ENCODE measurements around the gene MAP9. TPM values are rescaled to one million over a fixed set of nuclear protein-coding genes. Genes with fewer than 3 reads are reported as not detected.
"Not testable (repeated sequence)": the region's sequence is repeated elsewhere in the genome, so short reads cannot be mapped to it uniquely, and the experiment has no call there.

MAP9 gene
- total RNA-seq, 1 donor from 2014 or later = 12.3 TPM

- DNase-seq (ENCODE audit: low spot score) = no peak
These were observed 22.7 kb downstream of the MAP9 start for GRCh38 chr4:155353923-155354540.

GRCh38 chr4:155342142-155342541, 34.6 kb downstream of the MAP9 start:
- no peak for DNase-seq (ENCODE audit: low spot score)

GRCh38 chr4:155339999-155340398, 36.8 kb downstream of the MAP9 start:
- DNase-seq (ENCODE audit: low spot score) = no peak

GRCh38 chr4:155339588-155339987, 37.2 kb downstream of the MAP9 start:
- no peak for DNase-seq (ENCODE audit: low spot score)

- no peak for DNase-seq (ENCODE audit: low spot score)
These were observed 38.6 kb downstream of the MAP9 start for GRCh38 chr4:155338196-155338595.

GRCh38 chr4:155336242-155336641, 40.5 kb downstream of the MAP9 start:
- no peak for DNase-seq (ENCODE audit: low spot score)

- DNase-seq (ENCODE audit: low spot score) = no peak
These were observed 45.3 kb downstream of the MAP9 start for GRCh38 chr4:155331478-155331877.

- DNase-seq (ENCODE audit: low spot score) = no peak
These were observed 54.0 kb downstream of the MAP9 start for GRCh38 chr4:155322782-155323181.

GRCh38 chr4:155321006-155321405, 55.8 kb downstream of the MAP9 start:
- no peak for DNase-seq (ENCODE audit: low spot score)

GRCh38 chr4:155319516-155319915, 57.2 kb downstream of the MAP9 start:
- no peak for DNase-seq (ENCODE audit: low spot score)

- not testable (repeated sequence) for DNase-seq (ENCODE audit: low spot score)
These were observed 64.7 kb downstream of the MAP9 start for GRCh38 chr4:155312027-155312426.

GRCh38 chr4:155307731-155308277, 69.0 kb downstream of the MAP9 start:
- no peak for DNase-seq (ENCODE audit: low spot score)

GRCh38 chr4:155305619-155306018, 71.1 kb downstream of the MAP9 start:
- no peak for DNase-seq (ENCODE audit: low spot score)

GRCh38 chr4:155304375-155304774, 72.4 kb downstream of the MAP9 start:
- no peak for DNase-seq (ENCODE audit: low spot score)

GRCh38 chr4:155299103-155299502, 77.7 kb downstream of the MAP9 start:
- DNase-seq (ENCODE audit: low spot score) = no peak

Other genes starting within 250 kb of the MAP9 start
- gene NPY2R, start 168.3 kb downstream of the MAP9 start, total RNA-seq = not detected